Adrenal gland (tissue), 5 donors: ENCODE data around the gene CRTC3.

ENCODE experiments used
- CTCF ChIP-seq, 6 experiments: fragments of 450-650 bp in 4 of 6; fragments of 200-600 bp in 2 of 6; sonication (generic) in 1 of 6; IDR thresholded peaks; 1 replicate in 5 of 6; 2 replicates in 1 of 6; pipeline versions ENCODE4 v1.5.1 to v1.8.0; 2016 to 2021; ENCODE audit warnings: antibody characterized with exemption in 6 of 6, mild to moderate bottlenecking in 2 of 6, moderate library complexity in 1 of 6
- POLR2A ChIP-seq, 2 donors: fragments of 450-650 bp; IDR thresholded peaks; one replicate each; pipeline ENCODE4 v1.6.1; 2017; ENCODE audit warnings: antibody characterized with exemption in 2 of 2, mild to moderate bottlenecking in 2 of 2, moderate library complexity in 1 of 2
- donor health status: DM: no; HTN: no; CAD: no.

- TF ChIP-seq POLR2A (IDR thresholded peaks at IDR 0.05), result no peak
- TF ChIP-seq CTCF (IDR thresholded peaks at IDR 0.05), result peak in 3 of 6 experiments; percentile 12 to 17 (median 17)
Observed at GRCh38 chr15:90598031-90598577, 68.4 kb downstream of the CRTC3 start.
